Hepatocyte (in vitro differentiated cells): ENCODE measurements around the gene HOATZ. TPM values are rescaled to one million over a fixed set of nuclear protein-coding genes. Genes with fewer than 3 reads are reported as not detected.

ENCODE experiments used
- DNase-seq: peaks from one replicate; pipeline ENCODE4 v3.0.0-alpha.2; 2016; ENCODE audit warnings: low spot score
- H2AFZ ChIP-seq: fragments of 200-600 bp; sonication (generic); 2 replicates; pipeline ENCODE4 v1.6.0; 2016; ENCODE audit warnings: antibody characterized with exemption, mild to moderate bottlenecking
- H3K27ac ChIP-seq: fragments of 200-600 bp; sonication (generic); 2 replicates; pipeline ENCODE4 v1.5.1; 2016; ENCODE audit warnings: mild to moderate bottlenecking
- H3K27me3 ChIP-seq: fragments of 200-600 bp; sonication (generic); 2 replicates; pipeline ENCODE4 v1.6.1; 2016
- H3K36me3 ChIP-seq: fragments of 200-600 bp; sonication (generic); replicated peaks from 2 replicates; pipeline ENCODE4 v1.5.1; 2016; ENCODE audit warnings: low read depth; ENCODE audit not compliant: insufficient read depth
- H3K4me1 ChIP-seq: fragments of 200-600 bp; sonication (generic); 2 replicates; pipeline ENCODE4 v1.5.1; 2016; ENCODE audit warnings: mild to moderate bottlenecking, moderate library complexity; ENCODE audit not compliant: insufficient read depth
- H3K4me2 ChIP-seq: fragments of 200-600 bp; sonication (generic); 2 replicates; pipeline ENCODE4 v1.6.0; 2016
- H3K4me3 ChIP-seq: fragments of 200-600 bp; sonication (generic); 2 replicates; pipeline ENCODE4 v1.5.1; 2016; ENCODE audit warnings: mild to moderate bottlenecking
- H3K79me2 ChIP-seq: fragments of 200-600 bp; sonication (generic); 2 replicates; pipeline ENCODE4 v1.6.0; 2017; ENCODE audit warnings: mild to moderate bottlenecking
- H3K9me2 ChIP-seq: fragments of 200-600 bp; sonication (generic); replicated peaks from 2 replicates; pipeline ENCODE4 v1.6.0; 2017; ENCODE audit warnings: mild to moderate bottlenecking; ENCODE audit not compliant: insufficient read depth
- H3K9me3 ChIP-seq: fragments of 200-600 bp; sonication (generic); 2 replicates; pipeline ENCODE4 v1.5.1; 2016; ENCODE audit warnings: low read depth, mild to moderate bottlenecking
- H4K20me1 ChIP-seq: fragments of 200-600 bp; sonication (generic); 2 replicates; pipeline ENCODE4 v1.6.0; 2016; ENCODE audit warnings: mild to moderate bottlenecking; ENCODE audit not compliant: insufficient read depth, poor library complexity, severe bottlenecking
- EZH2 ChIP-seq: fragments of 200-600 bp; sonication (generic); IDR thresholded peaks from 2 replicates; pipeline ENCODE4 v1.6.1; 2016; ENCODE audit warnings: antibody characterized with exemption, mild to moderate bottlenecking, borderline replicate concordance
- EZH2phosphoT487 ChIP-seq: fragments of 200-600 bp; sonication (generic); IDR thresholded peaks from one replicate; pipeline ENCODE4 v1.6.1; 2018; ENCODE audit warnings: antibody characterized with exemption, mild to moderate bottlenecking, low read depth, moderate library complexity; ENCODE audit not compliant: unreplicated experiment, severe bottlenecking
- WGBS: methylation state at CpG from one replicate; pipeline ENCODE4 v1.1.6; 2016; ENCODE audit warnings: low lambda C conversion rate; ENCODE audit errors: missing lambda C conversion rate; 5-methylcytosine and 5-hydroxymethylcytosine counted together
- polyA plus RNA-seq: library from polyadenylated mRNA; unstranded; fragments of >200 nt; fragmentation: Nextera tagmentation; extraction: Ambion mirVana; gene quantifications from 2 replicates; pipeline ENCODE4 v1.2.1, GENCODE V29; 2016
- total RNA-seq: library from RNA; depleted of rRNA; stranded (reverse); fragments of >200 nt; gene quantifications from 2 replicates; pipeline ENCODE4 v1.2.3, GENCODE V29; 2014
- TF ChIP-seq, protein P1 (sequence below): fragments of 200-600 bp; sonication (generic); IDR thresholded peaks from 2 replicates; pipeline ENCODE4 v1.5.1; 2016; ENCODE audit warnings: antibody characterized with exemption, mild to moderate bottlenecking; ENCODE audit not compliant: poor library complexity

The HOATZ gene
- total and polyA plus RNA-seq, 2 experiments from 2014 or later: not detected

- Histone ChIP-seq H3K36me3 (no peaks in the 10 kb centered on the region), H4K20me1 (no peaks in the 10 kb centered on the region), H3K4me1 (no peaks in the 10 kb centered on the region), H3K9me3 (no peaks in the 10 kb centered on the region), H3K27me3 (no peaks in the 10 kb centered on the region), H3K4me3 (no peak overlapping the region), H3K27ac (no peak overlapping the region), H3K4me2 (no peak overlapping the region), H3K79me2 (no peaks in the 10 kb centered on the region), H3K9me2 (no peaks in the 10 kb centered on the region), H2AFZ (no peak overlapping the region)
- TF ChIP-seq EZH2: no peak
- TF ChIP-seq EZH2phosphoT487: no peak
- TF ChIP-seq, protein P1, sequence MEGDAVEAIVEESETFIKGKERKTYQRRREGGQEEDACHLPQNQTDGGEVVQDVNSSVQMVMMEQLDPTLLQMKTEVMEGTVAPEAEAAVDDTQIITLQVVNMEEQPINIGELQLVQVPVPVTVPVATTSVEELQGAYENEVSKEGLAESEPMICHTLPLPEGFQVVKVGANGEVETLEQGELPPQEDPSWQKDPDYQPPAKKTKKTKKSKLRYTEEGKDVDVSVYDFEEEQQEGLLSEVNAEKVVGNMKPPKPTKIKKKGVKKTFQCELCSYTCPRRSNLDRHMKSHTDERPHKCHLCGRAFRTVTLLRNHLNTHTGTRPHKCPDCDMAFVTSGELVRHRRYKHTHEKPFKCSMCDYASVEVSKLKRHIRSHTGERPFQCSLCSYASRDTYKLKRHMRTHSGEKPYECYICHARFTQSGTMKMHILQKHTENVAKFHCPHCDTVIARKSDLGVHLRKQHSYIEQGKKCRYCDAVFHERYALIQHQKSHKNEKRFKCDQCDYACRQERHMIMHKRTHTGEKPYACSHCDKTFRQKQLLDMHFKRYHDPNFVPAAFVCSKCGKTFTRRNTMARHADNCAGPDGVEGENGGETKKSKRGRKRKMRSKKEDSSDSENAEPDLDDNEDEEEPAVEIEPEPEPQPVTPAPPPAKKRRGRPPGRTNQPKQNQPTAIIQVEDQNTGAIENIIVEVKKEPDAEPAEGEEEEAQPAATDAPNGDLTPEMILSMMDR: no peak
- DNase-seq: no peak
- 94% methylated on average over 1 of the region's 1 CpG for WGBS
Observed at GRCh38 chr11:111581341-111581740, 66.8 kb downstream of the HOATZ start.

DNA sequence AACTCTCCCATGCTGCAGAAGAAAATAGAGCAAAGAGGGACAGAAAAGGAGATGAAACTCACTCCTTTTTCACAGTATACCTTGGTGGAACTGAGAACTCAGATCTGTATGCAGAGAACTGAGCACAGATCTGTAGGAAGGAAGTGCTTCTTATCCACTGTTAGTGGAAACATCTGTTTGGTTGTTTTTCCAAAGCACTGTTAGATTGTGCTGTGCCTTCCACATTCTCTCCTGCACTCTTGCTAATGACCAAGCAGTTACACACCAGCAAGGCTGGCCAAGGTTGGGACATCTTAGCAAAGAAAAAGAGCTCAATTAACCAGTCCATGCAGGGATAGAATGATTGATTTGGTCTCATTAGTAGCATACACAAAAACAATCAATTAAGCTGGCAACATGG is 67.6 kb downstream of the HOATZ start:
- no peaks in the 10 kb centered on the region for H3K79me2 ChIP-seq
- no peak overlapping the region for H3K4me3 ChIP-seq
- no peaks in the 10 kb centered on the region for H3K4me1 ChIP-seq
- no peaks in the 10 kb centered on the region for H3K27me3 ChIP-seq
- H2AFZ ChIP-seq: no peak overlapping the region
- DNase-seq: no peak
- H3K9me2 ChIP-seq: no peaks in the 10 kb centered on the region
- H3K4me2 ChIP-seq: no peak overlapping the region
- no peaks in the 10 kb centered on the region for H3K9me3 ChIP-seq
- no peak overlapping the region for H3K27ac ChIP-seq
- no peak for TF ChIP-seq EZH2
- TF ChIP-seq, protein P1: no peak
- no peak for TF ChIP-seq EZH2phosphoT487
- H3K36me3 ChIP-seq: no peaks in the 10 kb centered on the region
- H4K20me1 ChIP-seq: no peaks in the 10 kb centered on the region

DNA sequence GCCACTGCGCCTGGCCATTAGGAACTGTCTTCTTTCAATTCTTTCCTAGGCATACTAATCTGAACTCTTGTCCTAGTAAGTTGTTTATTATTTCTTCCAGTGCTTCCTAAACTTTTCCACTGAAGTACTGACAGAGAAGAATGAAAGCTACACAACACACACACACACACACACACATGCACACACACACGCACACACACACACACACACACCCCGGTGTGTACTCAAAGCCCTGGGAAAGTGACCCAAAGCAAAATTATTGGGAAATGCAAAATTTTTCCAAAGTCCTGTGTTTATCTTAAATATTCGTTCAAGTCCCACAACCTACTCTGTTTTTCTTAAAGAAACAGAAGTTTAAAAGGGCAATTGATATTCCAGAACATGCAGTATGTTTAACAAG is 68.3 kb downstream of the HOATZ start:
- Histone ChIP-seq H3K27ac (no peak overlapping the region), H2AFZ (no peak overlapping the region)
- WGBS: 67% methylated on average over 4 of the region's 4 CpGs

DNA sequence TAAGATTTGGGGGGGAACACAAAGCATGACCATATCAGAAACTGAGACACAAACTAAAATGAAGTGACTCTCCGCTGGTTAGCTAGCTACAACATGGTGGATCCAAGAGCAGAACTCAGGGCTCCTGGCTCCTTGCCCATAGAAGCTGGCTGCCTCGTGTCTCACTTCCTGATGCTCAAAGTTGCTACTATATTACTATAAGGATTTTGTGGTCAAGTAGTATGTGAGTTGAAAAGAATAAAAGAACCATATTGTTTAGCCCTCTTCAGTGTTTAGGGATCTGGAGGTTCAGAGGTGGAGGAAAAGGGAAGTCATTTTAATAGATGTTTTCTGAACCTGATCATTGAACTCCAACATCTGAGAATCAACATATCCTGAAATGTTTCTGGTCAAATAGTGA is 70.8 kb downstream of the HOATZ start:
- whole genome bisulfite sequencing: 73% methylated on average over 2 of the region's 2 CpGs
- TF ChIP-seq, protein P1: no peak
- TF ChIP-seq EZH2: no peak
- TF ChIP-seq EZH2phosphoT487: no peak
- H3K27ac ChIP-seq: no peak overlapping the region
- H3K4me1 ChIP-seq: no peaks in the 10 kb centered on the region
- H3K27me3 ChIP-seq: no peaks in the 10 kb centered on the region
- no peaks in the 10 kb centered on the region for H3K9me2 ChIP-seq
- H3K79me2 ChIP-seq: no peaks in the 10 kb centered on the region
- no peak overlapping the region for H3K4me3 ChIP-seq
- DNase-seq: no peak
- no peak overlapping the region for H2AFZ ChIP-seq
- no peaks in the 10 kb centered on the region for H3K36me3 ChIP-seq
- H3K4me2 ChIP-seq: no peak overlapping the region
- H4K20me1 ChIP-seq: no peaks in the 10 kb centered on the region
- no peaks in the 10 kb centered on the region for H3K9me3 ChIP-seq

More for the DNA sequence above, 68.3 kb downstream of the HOATZ start:
- Histone ChIP-seq H3K79me2 (no peaks in the 10 kb centered on the region), H3K27me3 (no peaks in the 10 kb centered on the region), H3K4me3 (no peak overlapping the region), H4K20me1 (no peaks in the 10 kb centered on the region), H3K4me1 (no peaks in the 10 kb centered on the region), H3K36me3 (no peaks in the 10 kb centered on the region), H3K4me2 (no peak overlapping the region), H3K9me2 (no peaks in the 10 kb centered on the region), H3K9me3 (no peaks in the 10 kb centered on the region)
- TF ChIP-seq EZH2phosphoT487: no peak
- DNase-seq: no peak
